H1 (cell line): ENCODE measurements around the gene DAGLA.

Experiments
- CBX8 ChIP-seq: fragments of 300-800, 300-1000 bp; sonication (generic); IDR thresholded peaks from 2 replicates; pipeline ENCODE4 v1.7.1; 2016; ENCODE audit warnings: low read depth, low read length, borderline replicate concordance
- CHD1 ChIP-seq: IDR thresholded peaks from 2 replicates; pipeline ENCODE4 v1.6.1; 2012; ENCODE audit warnings: low read depth, low read length, improper control_type of control experiment
- EP300 ChIP-seq, 2 experiments: IDR thresholded peaks; 1 replicate in 1 of 2; 2 replicates in 1 of 2; pipeline ENCODE4 v1.6.1; 2011 to 2012; ENCODE audit warnings: low read depth in 2 of 2, low read length in 2 of 2, mild to moderate bottlenecking in 2 of 2, borderline replicate concordance in 1 of 2, inconsistent platforms in 1 of 2, moderate library complexity in 1 of 2
- JUND ChIP-seq: IDR thresholded peaks from 2 replicates; pipeline ENCODE4 v1.6.1; 2011; ENCODE audit warnings: mild to moderate bottlenecking, improper control_type of control experiment, low read length
- POLR2A ChIP-seq, 2 experiments: IDR thresholded peaks; 1 replicate in 1 of 2; 2 replicates in 1 of 2; pipeline ENCODE4 v1.6.1; 2011; ENCODE audit warnings: low read depth in 2 of 2, low read length in 2 of 2, mild to moderate bottlenecking in 2 of 2; ENCODE audit errors: control extremely low read depth in 1 of 2
- SIN3A ChIP-seq, 2 experiments: IDR thresholded peaks in 1 of 2; conservative IDR thresholded peaks in 1 of 2; 2 replicates each; pipeline ENCODE4 v1.6.1; 2011 to 2012; ENCODE audit warnings: low read length in 2 of 2, improper control_type of control experiment in 1 of 2, low read depth in 1 of 2, mild to moderate bottlenecking in 1 of 2
- SP4 ChIP-seq: IDR thresholded peaks from 2 replicates; pipeline ENCODE4 v1.6.1; 2012; ENCODE audit warnings: low read length, inconsistent platforms
- SRF ChIP-seq: IDR thresholded peaks from 2 replicates; pipeline ENCODE4 v1.6.1; 2011; ENCODE audit warnings: mild to moderate bottlenecking, low read depth, low read length, moderate library complexity
- SUZ12 ChIP-seq: fragments of 200-600 bp; sonication (generic); IDR thresholded peaks from 2 replicates; pipeline ENCODE4 v1.6.1; 2012; ENCODE audit warnings: mild to moderate bottlenecking, inconsistent platforms, low read length, moderate library complexity, mixed read lengths
- TAF1 ChIP-seq: IDR thresholded peaks from 2 replicates; pipeline ENCODE4 v1.6.1; 2011; ENCODE audit warnings: mild to moderate bottlenecking, low read depth, low read length
- YY1 ChIP-seq: IDR thresholded peaks from 2 replicates; pipeline ENCODE4 v1.6.1; 2011; ENCODE audit warnings: low read depth, mild to moderate bottlenecking, low read length
- ZNF274 ChIP-seq: IDR thresholded peaks from 2 replicates; pipeline ENCODE4 v1.7.0; 2012; ENCODE audit warnings: low read length, borderline replicate concordance; ENCODE audit errors: extremely low read depth
- TF ChIP-seq, protein P1 (sequence below), 3 experiments: IDR thresholded peaks; 1 replicate in 2 of 3; 2 replicates in 1 of 3; pipeline versions ENCODE4 v1.5.1 to v1.6.1; 2011; ENCODE audit warnings: low read length in 3 of 3, mild to moderate bottlenecking in 3 of 3, inconsistent platforms in 2 of 3, low read depth in 1 of 3, moderate library complexity in 1 of 3; ENCODE audit not compliant: insufficient read depth in 1 of 3; ENCODE audit errors: control extremely low read depth in 1 of 3

- TF ChIP-seq, protein P1, sequence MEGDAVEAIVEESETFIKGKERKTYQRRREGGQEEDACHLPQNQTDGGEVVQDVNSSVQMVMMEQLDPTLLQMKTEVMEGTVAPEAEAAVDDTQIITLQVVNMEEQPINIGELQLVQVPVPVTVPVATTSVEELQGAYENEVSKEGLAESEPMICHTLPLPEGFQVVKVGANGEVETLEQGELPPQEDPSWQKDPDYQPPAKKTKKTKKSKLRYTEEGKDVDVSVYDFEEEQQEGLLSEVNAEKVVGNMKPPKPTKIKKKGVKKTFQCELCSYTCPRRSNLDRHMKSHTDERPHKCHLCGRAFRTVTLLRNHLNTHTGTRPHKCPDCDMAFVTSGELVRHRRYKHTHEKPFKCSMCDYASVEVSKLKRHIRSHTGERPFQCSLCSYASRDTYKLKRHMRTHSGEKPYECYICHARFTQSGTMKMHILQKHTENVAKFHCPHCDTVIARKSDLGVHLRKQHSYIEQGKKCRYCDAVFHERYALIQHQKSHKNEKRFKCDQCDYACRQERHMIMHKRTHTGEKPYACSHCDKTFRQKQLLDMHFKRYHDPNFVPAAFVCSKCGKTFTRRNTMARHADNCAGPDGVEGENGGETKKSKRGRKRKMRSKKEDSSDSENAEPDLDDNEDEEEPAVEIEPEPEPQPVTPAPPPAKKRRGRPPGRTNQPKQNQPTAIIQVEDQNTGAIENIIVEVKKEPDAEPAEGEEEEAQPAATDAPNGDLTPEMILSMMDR (IDR thresholded peaks at IDR 0.05; ENCODE audit: control extremely low read depth in 1 of 3, insufficient read depth in 1 of 3, low read depth in 1 of 3, low read length in 3 of 3): no peak
- TF ChIP-seq SIN3A (conservative IDR thresholded peaks at IDR 0.05 in 1 of 2, IDR thresholded peaks at IDR 0.05 in 1 of 2; ENCODE audit: low read depth in 1 of 2, low read length in 2 of 2) (no peak), POLR2A (IDR thresholded peaks at IDR 0.05; ENCODE audit: control extremely low read depth in 1 of 2, low read depth in 2 of 2, low read length in 2 of 2) (no peak), JUND (no peak), YY1 (no peak), CHD1 (no peak), CBX8 (no peak), SUZ12 (no peak), EP300 (IDR thresholded peaks at IDR 0.05; ENCODE audit: borderline replicate concordance in 1 of 2, low read depth in 2 of 2, low read length in 2 of 2) (no peak), SRF (no peak), SP4 (no peak), TAF1 (no peak), ZNF274 (no peak)
These were observed 97.3 kb downstream of the DAGLA start for GRCh38 chr11:61777234-61778090.
